Femur (tissue), 1 donor: ENCODE data around the gene CCDC82.

ENCODE experiments used
- DNase-seq: peaks from one replicate; pipeline ENCODE4 v3.0.0-alpha.2; 2017

Gene CCDC82

GRCh38 chr11:96358321-96358720 lies 31.4 kb downstream of the CCDC82 start:
- no peak for DNase-seq

DNA sequence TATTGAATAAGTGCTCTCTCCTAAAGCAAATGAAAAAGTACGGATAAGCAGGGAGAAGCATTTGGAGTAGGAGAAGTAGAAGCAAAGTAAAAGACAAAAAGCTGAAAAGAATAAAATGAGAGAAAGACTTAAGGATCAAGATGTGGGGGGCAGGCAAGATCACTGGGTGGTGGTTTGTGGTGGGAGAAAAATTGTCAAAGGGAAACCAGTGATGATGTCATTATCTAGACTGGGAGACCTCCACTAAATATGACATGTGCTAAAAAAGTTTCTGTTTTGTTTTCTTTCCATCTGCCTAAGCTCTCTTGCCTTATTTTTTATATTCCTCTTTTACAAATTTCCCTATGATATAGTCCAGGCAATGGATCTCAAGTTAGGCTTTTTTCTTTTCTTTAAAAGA lies 31.9 kb downstream of the CCDC82 start:
- no peak for DNase-seq

DNA sequence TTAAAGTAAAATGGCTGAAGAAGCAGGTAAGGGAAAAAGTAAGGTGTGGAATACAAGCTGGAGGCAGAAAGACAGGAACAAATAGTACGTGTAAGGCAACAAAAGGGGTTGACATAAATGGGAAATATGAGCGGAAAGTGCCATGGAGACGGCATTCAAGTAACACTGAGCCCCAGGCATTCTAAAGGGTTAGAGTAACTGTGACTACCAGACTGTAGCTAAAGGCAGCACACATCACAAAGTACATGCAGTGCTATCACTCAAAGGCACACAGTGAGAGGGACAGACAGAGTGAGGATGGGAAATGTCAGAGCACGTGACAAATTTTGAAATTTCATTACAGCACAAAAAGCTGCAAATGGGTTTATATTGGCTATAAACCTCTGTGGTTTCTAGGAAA lies 32.9 kb downstream of the CCDC82 start:
- DNase-seq = no peak

DNA sequence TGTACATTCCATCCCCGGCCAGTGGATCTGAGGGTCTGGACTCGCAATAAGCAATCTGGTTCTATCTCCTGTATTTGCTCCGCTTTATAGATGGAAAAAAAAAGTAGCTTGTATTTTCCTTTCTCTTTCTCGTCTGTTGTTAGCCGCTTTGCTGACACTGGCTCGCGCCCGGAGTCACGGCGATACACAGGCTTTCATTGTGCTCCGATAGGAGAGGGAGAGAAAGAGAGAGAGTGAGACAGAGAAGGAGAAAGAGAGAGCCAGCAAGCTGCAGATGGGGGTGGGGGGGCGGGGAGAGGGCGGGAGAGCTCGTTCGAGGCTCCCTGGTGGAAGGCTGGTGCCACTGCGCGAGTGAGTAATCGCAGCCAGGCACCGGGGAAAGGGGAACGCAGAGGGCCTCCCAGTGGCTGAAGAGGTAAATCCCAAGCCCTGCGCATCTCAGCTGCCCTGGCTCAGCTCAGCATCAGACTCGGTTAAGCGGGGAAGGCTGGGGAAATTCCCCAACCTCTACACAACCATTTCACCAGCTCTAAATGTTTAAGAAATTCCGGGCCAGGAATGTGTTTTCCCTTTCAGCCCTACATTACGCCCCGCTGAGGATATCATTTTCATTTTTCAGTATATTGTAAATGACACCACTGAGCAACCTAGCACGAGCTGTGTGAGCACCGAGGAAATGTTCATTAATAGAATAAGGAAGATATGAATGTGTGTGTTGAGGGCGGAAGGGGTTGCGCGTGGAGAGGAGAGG lies 46.6 kb downstream of the CCDC82 start, which contains the start of gene MAML2:
Gene MAML2, minus strand, starts transcription at position 235 of the 751 bp plus-strand sequence. CDS start 1,300 bp downstream, outside the sequence.
- peak; percentile 96 for DNase-seq

DNA sequence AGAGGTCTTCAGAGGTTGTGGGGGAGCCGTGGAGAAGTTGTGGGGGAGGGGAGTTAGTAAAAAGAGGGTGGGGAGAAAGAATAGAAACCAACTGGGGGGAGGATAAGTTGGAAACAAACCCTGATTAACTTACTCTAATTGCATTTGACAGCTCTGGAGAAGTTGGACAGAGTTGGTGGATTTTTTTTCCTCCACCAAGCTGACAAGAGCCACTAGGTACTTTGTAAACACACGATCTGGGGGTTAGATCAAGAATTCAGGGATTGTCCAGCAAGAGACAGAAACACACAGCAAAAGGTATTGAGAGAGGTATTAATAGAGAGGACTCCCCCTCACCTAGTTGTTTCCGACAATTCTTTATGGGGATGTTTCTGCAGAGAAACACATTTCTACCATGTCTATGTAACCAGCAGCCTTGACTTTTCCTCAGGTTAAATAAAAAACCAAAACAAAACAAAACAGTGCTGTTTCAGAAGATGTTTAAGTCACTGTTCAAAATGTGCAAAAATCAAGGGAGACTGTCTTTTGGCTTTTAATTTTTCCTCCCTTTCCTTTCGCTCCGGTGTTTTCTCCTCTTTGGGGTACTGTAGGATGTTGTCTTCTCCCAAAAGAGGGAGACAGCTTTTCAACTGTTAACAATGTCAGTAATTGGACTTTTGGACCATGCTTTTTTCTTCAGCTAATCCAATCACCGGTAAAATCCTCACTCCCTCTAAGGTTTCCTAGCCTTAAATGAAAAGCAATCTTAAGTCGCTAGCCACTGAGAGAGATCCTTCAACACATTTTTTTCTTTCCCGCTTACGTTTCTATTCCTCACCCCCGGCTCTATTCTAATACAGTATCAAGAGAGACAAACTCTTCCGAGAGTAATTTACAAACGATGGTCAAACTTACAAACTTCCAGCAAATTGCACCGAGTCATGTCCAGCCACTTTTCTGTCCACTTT lies 47.4 kb downstream of the CCDC82 start:
- DNase-seq = no peak

GRCh38 chr11:96341211-96342013 lies 48.3 kb downstream of the CCDC82 start:
- peak; percentile 69 for DNase-seq

GRCh38 chr11:96340555-96340885 lies 49.2 kb downstream of the CCDC82 start:
- DNase-seq = no peak

GRCh38 chr11:96339706-96340554 lies 49.8 kb downstream of the CCDC82 start:
- no peak for DNase-seq

- peak; percentile 59 for DNase-seq
Measured at GRCh38 chr11:96338910-96339705, 50.6 kb downstream of the CCDC82 start.

- DNase-seq = no peak
Measured at GRCh38 chr11:96337541-96338431, 51.9 kb downstream of the CCDC82 start.

- DNase-seq = no peak
Measured at GRCh38 chr11:96335388-96335787, 54.3 kb downstream of the CCDC82 start.

GRCh38 chr11:96334219-96334618 lies 55.5 kb downstream of the CCDC82 start:
- no peak for DNase-seq

DNA sequence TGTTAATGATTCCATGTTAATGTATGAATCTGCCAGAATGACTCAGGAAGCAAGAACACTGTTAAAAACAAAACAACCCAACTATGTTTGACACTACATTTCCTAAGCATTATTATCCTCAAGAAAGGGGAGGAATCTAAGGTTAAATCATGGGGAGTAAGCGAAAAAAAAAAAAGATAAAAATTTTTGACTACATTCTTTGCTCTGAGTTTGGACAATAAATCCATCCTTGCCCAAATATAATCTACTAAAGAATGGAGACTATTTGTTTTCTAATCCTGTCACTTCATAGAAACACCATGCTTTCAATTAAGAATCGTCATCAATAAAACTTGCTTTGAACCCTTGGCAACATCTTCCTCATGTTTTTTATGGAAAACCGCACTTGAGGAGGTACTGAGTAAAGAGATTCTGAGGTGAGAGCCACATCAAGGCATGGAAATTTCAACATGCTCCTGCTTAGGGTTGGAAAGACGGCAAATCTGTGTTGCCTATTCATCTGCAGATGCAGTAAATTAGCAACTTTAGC lies 56.5 kb downstream of the CCDC82 start:
- no peak for DNase-seq

DNA sequence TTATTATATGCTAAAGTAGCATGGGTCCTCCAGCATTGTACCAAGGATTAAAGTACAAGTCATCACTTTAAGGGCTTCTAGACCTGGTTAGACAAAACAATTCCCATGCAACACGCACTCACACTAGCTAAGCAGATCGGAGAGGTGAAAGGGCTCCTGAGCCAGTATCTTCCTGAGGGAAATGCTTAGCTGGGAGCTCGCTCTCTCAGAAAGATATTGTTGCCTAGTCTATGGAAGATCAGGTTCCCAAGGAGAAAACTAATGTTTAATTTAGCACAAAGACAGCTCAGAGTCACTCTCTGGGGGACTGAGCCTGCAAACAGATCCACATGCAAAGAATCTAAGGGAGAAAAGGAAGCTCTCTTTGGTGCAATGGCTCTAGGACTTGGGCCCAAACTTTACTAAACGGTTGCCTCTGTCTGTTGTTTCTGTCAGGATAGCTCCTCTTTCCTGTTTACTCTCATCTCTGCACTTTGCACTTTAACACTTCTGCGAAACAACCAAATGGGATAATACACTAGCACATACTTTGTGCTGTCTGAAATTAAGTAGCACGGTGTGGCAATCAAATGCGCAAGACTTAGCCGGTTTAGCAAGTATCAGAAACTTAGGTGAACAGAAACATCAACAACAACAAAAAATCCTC lies 57.5 kb downstream of the CCDC82 start:
- DNase-seq = no peak

GRCh38 chr11:96331699-96332116 lies 58.0 kb downstream of the CCDC82 start:
- DNase-seq = no peak

GRCh38 chr11:96330511-96330859 lies 59.2 kb downstream of the CCDC82 start:
- DNase-seq = no peak

GRCh38 chr11:96329855-96330510 lies 59.7 kb downstream of the CCDC82 start:
- no peak for DNase-seq

- no peak for DNase-seq
Measured at GRCh38 chr11:96329419-96329818, 60.3 kb downstream of the CCDC82 start.
